ENCODE data around the gene WIPF1. TPM values are rescaled to one million over a fixed set of nuclear protein-coding genes. Genes with fewer than 3 reads are reported as not detected.

Gene WIPF1
- polyA plus RNA-seq, 2 of the 4 experiments (the other 2 are of a cell fraction) = 16.4 to 20.1 TPM

DNA sequence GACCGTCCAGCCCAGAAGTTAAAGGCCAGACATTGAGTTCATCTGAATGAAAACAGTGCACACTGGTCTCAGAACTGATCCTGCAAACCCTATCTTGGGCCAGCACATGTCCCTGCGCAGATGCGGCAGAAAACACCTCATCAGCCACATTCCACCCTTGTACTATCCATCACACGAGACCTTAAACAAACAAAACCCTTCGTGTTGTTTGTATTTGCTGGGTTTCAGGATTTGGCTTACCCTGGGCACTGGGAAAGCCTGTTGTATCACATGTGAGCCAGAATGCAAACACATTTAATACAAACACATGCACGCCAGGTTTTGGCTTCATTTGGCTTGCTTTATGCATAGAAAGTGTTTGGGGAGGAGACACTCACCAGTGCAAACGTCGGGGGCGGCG is 12.5 kb downstream of the WIPF1 start:
- ATAC-seq (peak in 1 of 2 experiments; percentile 60; a peak in 3 of 6 replicates), FAIRE-seq (no peak), DNase-seq (ENCODE audit: low read depth in 1 of 2, low spot score in 1 of 2) (no peak)
- no peak overlapping the region for H3K4me3 ChIP-seq
- H3K27ac ChIP-seq = no peak overlapping the region
- WGBS (ENCODE audit: missing lambda C conversion rate) = 68% methylated on average over 10 of the region's 10 CpGs
- TF ChIP-seq, protein P1, sequence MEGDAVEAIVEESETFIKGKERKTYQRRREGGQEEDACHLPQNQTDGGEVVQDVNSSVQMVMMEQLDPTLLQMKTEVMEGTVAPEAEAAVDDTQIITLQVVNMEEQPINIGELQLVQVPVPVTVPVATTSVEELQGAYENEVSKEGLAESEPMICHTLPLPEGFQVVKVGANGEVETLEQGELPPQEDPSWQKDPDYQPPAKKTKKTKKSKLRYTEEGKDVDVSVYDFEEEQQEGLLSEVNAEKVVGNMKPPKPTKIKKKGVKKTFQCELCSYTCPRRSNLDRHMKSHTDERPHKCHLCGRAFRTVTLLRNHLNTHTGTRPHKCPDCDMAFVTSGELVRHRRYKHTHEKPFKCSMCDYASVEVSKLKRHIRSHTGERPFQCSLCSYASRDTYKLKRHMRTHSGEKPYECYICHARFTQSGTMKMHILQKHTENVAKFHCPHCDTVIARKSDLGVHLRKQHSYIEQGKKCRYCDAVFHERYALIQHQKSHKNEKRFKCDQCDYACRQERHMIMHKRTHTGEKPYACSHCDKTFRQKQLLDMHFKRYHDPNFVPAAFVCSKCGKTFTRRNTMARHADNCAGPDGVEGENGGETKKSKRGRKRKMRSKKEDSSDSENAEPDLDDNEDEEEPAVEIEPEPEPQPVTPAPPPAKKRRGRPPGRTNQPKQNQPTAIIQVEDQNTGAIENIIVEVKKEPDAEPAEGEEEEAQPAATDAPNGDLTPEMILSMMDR (IDR thresholded peaks at IDR 0.05) = no peak
- TF ChIP-seq CBX2 (IDR thresholded peaks at IDR 0.05; ENCODE audit: borderline replicate concordance, low read depth) = no peak
- TF ChIP-seq RNF2 (IDR thresholded peaks at IDR 0.05; ENCODE audit: borderline replicate concordance, low read depth) = no peak
- TF ChIP-seq CEBPB (IDR thresholded peaks at IDR 0.05) = no peak
- TF ChIP-seq FOSL2 (IDR thresholded peaks at IDR 0.05) = no peak
- no peak for TF ChIP-seq FOSL2 (CRISPR knock-in tag; IDR thresholded peaks at IDR 0.05)
- no peak overlapping the region for H3K4me2 ChIP-seq
- POLR2A ChIA-PET = no interaction called here
- H3K9me3 ChIP-seq = no peaks in the 10 kb centered on the region
- CTCF ChIA-PET = interaction anchor here (0.6 kb wide), 1 partner anchor 16 kb away, joined by 3 read pairs; no protein-coding TSS in a partner anchor
- H3K4me1 ChIP-seq = no peaks in the 10 kb centered on the region

DNA sequence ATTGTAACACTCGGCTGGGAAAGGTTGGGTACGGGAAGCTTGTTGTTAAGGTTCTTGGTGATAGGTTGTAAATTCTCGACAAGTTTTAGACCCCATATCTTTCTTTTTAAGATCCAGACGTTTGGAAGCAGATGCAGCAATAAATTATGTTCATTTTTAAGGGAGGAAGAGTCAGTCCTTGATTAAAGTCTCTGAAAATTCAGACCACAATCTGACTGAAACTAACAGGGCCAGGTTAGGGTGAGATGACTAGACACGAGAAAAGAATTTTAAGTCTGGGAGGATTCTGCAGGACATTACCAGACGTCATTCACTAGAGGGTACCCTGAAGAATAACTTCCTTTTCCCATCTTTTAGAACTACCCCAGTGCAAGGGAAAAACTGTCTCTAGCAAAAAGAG is 16.1 kb downstream of the WIPF1 start:
- H3K4me2 ChIP-seq = no peak overlapping the region
- H3K27ac ChIP-seq = no peak overlapping the region
- ChIA-PET CTCF (interaction anchor here (1.2 to 5.7 kb wide), 6 partner anchors 15 to 118 kb away, joined by 3 to 45 read pairs (median 3); no protein-coding TSS in a partner anchor), POLR2A (no interaction called here)
- H3K4me3 ChIP-seq = no peak overlapping the region
- H3K9me3 ChIP-seq = no peaks in the 10 kb centered on the region
- no peak for FAIRE-seq
- DNase-seq (ENCODE audit: low read depth in 1 of 2, low spot score in 1 of 2) = no peak
- H3K4me1 ChIP-seq = no peaks in the 10 kb centered on the region
- 78% methylated on average over 6 of the region's 6 CpGs for WGBS (ENCODE audit: missing lambda C conversion rate)
- TF ChIP-seq TP53 (CRISPR knock-in tag; IDR thresholded peaks at IDR 0.05) (no peak), HOXB13 (CRISPR knock-in tag; IDR thresholded peaks at IDR 0.05; ENCODE audit: low read depth) (no peak), CBX2 (IDR thresholded peaks at IDR 0.05; ENCODE audit: borderline replicate concordance, low read depth) (no peak), ESRRA (IDR thresholded peaks at IDR 0.05; ENCODE audit: borderline replicate concordance, low read length) (no peak), ZNF302 (CRISPR knock-in tag; IDR thresholded peaks at IDR 0.05) (no peak), CHD4 (IDR thresholded peaks at IDR 0.05; ENCODE audit: borderline replicate concordance) (no peak), EHMT2 (IDR thresholded peaks at IDR 0.05; ENCODE audit: low read depth) (no peak), SREBF2 (IDR thresholded peaks at IDR 0.05) (no peak), HDAC2 (IDR thresholded peaks at IDR 0.05) (no peak), HEYL (CRISPR knock-in tag; IDR thresholded peaks at IDR 0.05) (no peak), FOSL2 (IDR thresholded peaks at IDR 0.05) (no peak), FOSL2 (CRISPR knock-in tag; IDR thresholded peaks at IDR 0.05) (no peak), BHLHE40 (IDR thresholded peaks at IDR 0.05; ENCODE audit: low read depth, low read length) (no peak), RNF2 (IDR thresholded peaks at IDR 0.05; ENCODE audit: borderline replicate concordance, low read depth) (no peak), CEBPB (IDR thresholded peaks at IDR 0.05) (no peak)
- TF ChIP-seq, protein P2, sequence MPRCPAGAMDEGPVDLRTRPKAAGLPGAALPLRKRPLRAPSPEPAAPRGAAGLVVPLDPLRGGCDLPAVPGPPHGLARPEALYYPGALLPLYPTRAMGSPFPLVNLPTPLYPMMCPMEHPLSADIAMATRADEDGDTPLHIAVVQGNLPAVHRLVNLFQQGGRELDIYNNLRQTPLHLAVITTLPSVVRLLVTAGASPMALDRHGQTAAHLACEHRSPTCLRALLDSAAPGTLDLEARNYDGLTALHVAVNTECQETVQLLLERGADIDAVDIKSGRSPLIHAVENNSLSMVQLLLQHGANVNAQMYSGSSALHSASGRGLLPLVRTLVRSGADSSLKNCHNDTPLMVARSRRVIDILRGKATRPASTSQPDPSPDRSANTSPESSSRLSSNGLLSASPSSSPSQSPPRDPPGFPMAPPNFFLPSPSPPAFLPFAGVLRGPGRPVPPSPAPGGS (IDR thresholded peaks at IDR 0.05) = no peak
- TF ChIP-seq, protein P1 (IDR thresholded peaks at IDR 0.05) = no peak
- ATAC-seq = no peak

DNA sequence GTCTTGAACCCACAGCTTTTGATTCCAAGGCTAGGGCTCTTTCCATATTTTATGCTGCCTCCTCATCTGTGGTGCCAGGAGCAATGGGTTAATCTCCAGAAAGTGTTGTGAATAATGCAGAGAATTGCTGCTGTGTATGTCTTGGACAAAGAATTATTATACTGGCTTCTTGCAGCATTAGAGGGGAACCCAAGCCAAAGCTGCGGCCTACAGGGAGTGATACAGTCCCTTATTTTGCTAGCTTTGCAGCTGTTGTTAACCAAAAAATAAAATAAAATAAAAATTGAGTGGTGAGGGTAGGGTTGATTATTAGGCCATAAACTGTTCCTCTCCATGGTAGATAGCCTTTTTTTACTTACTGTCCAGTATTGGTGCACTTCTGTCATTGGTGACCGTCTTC is 16.7 kb downstream of the WIPF1 start:
- ChIA-PET POLR2A (no interaction called here), CTCF (interaction anchor here (0.7 to 5.7 kb wide), 6 partner anchors 13 to 118 kb away, joined by 3 to 45 read pairs (median 3); no protein-coding TSS in a partner anchor)
- DNase-seq (ENCODE audit: low read depth in 1 of 2, low spot score in 1 of 2) (no peak), ATAC-seq (no peak), FAIRE-seq (no peak)
- Histone ChIP-seq H3K4me3 (no peak overlapping the region), H3K27ac (no peak overlapping the region), H3K9me3 (no peaks in the 10 kb centered on the region), H3K4me2 (no peak overlapping the region), H3K4me1 (no peaks in the 10 kb centered on the region)
- 95% methylated on average over 2 of the region's 2 CpGs for WGBS (ENCODE audit: missing lambda C conversion rate)
- TF ChIP-seq POLR2AphosphoS2 (conservative IDR thresholded peaks at IDR 0.05; ENCODE audit: low read length) (no peak), ZC3H11A (IDR thresholded peaks at IDR 0.05) (no peak), TFCP2L1 (CRISPR knock-in tag; IDR thresholded peaks at IDR 0.05) (no peak), HOXB13 (CRISPR knock-in tag; IDR thresholded peaks at IDR 0.05; ENCODE audit: low read depth) (no peak), MAZ (IDR thresholded peaks at IDR 0.05; ENCODE audit: borderline replicate concordance, low read depth, low read length) (no peak), BHLHE40 (IDR thresholded peaks at IDR 0.05; ENCODE audit: low read depth, low read length) (no peak), ZFP36 (IDR thresholded peaks at IDR 0.05; ENCODE audit: borderline replicate concordance, partially characterized antibody) (no peak), HOXA7 (CRISPR knock-in tag; IDR thresholded peaks at IDR 0.05) (no peak), SMC3 (IDR thresholded peaks at IDR 0.05) (no peak), TP53 (CRISPR knock-in tag; IDR thresholded peaks at IDR 0.05) (no peak)
- TF ChIP-seq, protein P3, sequence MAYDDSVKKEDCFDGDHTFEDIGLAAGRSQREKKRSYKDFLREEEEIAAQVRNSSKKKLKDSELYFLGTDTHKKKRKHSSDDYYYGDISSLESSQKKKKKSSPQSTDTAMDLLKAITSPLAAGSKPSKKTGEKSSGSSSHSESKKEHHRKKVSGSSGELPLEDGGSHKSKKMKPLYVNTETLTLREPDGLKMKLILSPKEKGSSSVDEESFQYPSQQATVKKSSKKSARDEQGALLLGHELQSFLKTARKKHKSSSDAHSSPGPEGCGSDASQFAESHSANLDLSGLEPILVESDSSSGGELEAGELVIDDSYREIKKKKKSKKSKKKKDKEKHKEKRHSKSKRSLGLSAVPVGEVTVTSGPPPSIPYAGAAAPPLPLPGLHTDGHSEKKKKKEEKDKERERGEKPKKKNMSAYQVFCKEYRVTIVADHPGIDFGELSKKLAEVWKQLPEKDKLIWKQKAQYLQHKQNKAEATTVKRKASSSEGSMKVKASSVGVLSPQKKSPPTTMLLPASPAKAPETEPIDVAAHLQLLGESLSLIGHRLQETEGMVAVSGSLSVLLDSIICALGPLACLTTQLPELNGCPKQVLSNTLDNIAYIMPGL (CRISPR knock-in tag; IDR thresholded peaks at IDR 0.05; ENCODE audit: borderline replicate concordance) = no peak
- TF ChIP-seq, protein P4, sequence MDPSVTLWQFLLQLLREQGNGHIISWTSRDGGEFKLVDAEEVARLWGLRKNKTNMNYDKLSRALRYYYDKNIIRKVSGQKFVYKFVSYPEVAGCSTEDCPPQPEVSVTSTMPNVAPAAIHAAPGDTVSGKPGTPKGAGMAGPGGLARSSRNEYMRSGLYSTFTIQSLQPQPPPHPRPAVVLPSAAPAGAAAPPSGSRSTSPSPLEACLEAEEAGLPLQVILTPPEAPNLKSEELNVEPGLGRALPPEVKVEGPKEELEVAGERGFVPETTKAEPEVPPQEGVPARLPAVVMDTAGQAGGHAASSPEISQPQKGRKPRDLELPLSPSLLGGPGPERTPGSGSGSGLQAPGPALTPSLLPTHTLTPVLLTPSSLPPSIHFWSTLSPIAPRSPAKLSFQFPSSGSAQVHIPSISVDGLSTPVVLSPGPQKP (IDR thresholded peaks at IDR 0.05; ENCODE audit: low read depth, low read length) = no peak

All from A549 (cell line).